PC-9 (cell line): ENCODE measurements around the gene OR10P1.

Source experiments
- CTCF ChIP-seq: fragments of 200-600 bp; sonication (generic); conservative IDR thresholded peaks from 2 replicates; pipeline ENCODE4 v1.6.1; 2017; ENCODE audit warnings: mixed run types, antibody characterized with exemption, mild to moderate bottlenecking, moderate library complexity
- EZH2 ChIP-seq: fragments of 200-600 bp; sonication (generic); IDR thresholded peaks from 2 replicates; pipeline ENCODE4 v1.8.0; 2017; ENCODE audit warnings: antibody characterized with exemption, low read depth

- TF ChIP-seq EZH2 (no peak), CTCF (no peak)
Measured at GRCh38 chr12:55683676-55684075, 47.0 kb downstream of the OR10P1 start.
